ENCODE data around the gene PPP1R12A. TPM values are rescaled to one million over a fixed set of nuclear protein-coding genes. Genes with fewer than 3 reads are reported as not detected.

Gene PPP1R12A
- total RNA-seq, 2 experiments from 2014 or later: 44.5 to 65.1 TPM

DNA sequence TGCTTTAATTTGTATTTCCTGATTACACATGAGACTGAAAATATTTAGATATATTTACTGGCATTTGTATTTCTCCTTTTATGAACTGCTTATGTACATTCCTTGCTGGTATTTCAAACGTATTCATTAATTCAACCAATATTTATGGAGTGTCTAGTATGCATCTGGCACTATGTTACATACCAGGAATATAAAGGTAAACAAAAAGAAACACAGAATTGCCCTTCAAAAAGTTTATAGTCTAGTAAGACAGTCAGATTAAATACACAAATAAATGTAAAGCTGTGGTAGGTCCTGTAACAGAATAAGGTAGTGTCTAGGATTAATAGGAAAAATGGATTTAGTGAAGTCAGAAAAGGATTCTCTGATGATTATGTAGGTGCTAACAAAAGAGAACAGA, 87.5 kb downstream of the PPP1R12A start:
- no peaks in the 10 kb centered on the region for H4K20me1 ChIP-seq (ENCODE audit: insufficient read depth, low read length)
- H3K9me2 ChIP-seq (ENCODE audit: insufficient read depth, low read length): no peaks in the 10 kb centered on the region
- H2AFZ ChIP-seq (ENCODE audit: low read length): no peak overlapping the region
- no peak overlapping the region for H3K4me2 ChIP-seq (ENCODE audit: low read length)
- H3K27ac ChIP-seq (ENCODE audit: low read depth, low read length, poor library complexity, severe bottlenecking): no peak overlapping the region
- TF ChIP-seq CTCF (conservative IDR thresholded peaks at IDR 0.05; ENCODE audit: low read length): no peak
- TF ChIP-seq EZH2phosphoT487 (IDR thresholded peaks at IDR 0.05; ENCODE audit: borderline replicate concordance, low read depth, low read length): no peak
- H3K4me3 ChIP-seq (ENCODE audit: low read depth, low read length, poor library complexity, severe bottlenecking): no peak overlapping the region
- no peak for DNase-seq (ENCODE audit: low spot score)
- peaks cover 7% of the 10 kb centered on the region for H3K4me1 ChIP-seq (ENCODE audit: insufficient read depth, low read length, poor library complexity, severe bottlenecking)
- ChIA-PET POLR2A (no interaction called here), CTCF (ENCODE audit: unreplicated experiment) (no interaction called here)
- BruUV-seq (replicated peaks): no TSS peak
- 0 out of 2 replicates have a peak, but pooled peaks cover 8% of the 10 kb centered on the region for H3K9me3 ChIP-seq (ENCODE audit: low read length)
- peaks cover 36% of the 10 kb centered on the region for H3K36me3 ChIP-seq (ENCODE audit: insufficient read depth, low read length)
- H3K79me2 ChIP-seq (ENCODE audit: insufficient read depth, low read depth, low read length): peaks cover 53% of the 10 kb centered on the region; the same call in 1 of the 2 replicates
- intact Hi-C loops (cut with micrococcal nuclease; ENCODE audit: unreplicated experiment): no loop called here

DNA sequence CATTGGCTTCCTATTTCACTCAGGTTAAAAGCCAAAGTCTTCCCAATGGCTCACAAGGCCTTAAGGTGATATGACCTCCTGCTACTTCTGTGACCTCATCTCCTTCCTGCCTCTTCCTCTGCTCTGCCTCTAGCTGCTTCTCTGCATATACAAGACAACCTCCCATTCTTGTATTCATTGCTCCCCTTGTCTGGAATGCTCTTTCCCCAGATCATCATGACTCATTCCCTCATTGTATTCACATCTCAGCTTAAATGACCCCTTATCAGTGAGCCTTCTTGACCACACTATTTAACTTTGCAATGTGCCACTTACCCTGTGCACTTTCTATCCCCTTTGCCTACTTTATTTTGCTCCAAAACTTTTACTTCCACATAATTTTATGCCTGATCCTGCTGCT, 90.2 kb downstream of the PPP1R12A start:
- Histone ChIP-seq H3K36me3 (ENCODE audit: insufficient read depth, low read length) (peaks cover 58% of the 10 kb centered on the region), H3K9me3 (ENCODE audit: low read length) (peaks cover 10% of the 10 kb centered on the region; the same call in 1 of the 2 replicates), H3K27ac (ENCODE audit: low read depth, low read length, poor library complexity, severe bottlenecking) (no peak overlapping the region), H2AFZ (ENCODE audit: low read length) (no peak overlapping the region), H3K9me2 (ENCODE audit: insufficient read depth, low read length) (no peaks in the 10 kb centered on the region), H3K4me2 (ENCODE audit: low read length) (no peak overlapping the region), H4K20me1 (ENCODE audit: insufficient read depth, low read length) (no peaks in the 10 kb centered on the region), H3K4me3 (ENCODE audit: low read depth, low read length, poor library complexity, severe bottlenecking) (no peak overlapping the region), H3K79me2 (ENCODE audit: insufficient read depth, low read depth, low read length) (peaks cover 34% of the 10 kb centered on the region; the same call in 1 of the 2 replicates), H3K4me1 (ENCODE audit: insufficient read depth, low read length, poor library complexity, severe bottlenecking) (peaks cover 7% of the 10 kb centered on the region)
- BruUV-seq (replicated peaks): no TSS peak
- TF ChIP-seq EZH2phosphoT487 (IDR thresholded peaks at IDR 0.05; ENCODE audit: borderline replicate concordance, low read depth, low read length) (no peak), CTCF (conservative IDR thresholded peaks at IDR 0.05; ENCODE audit: low read length) (no peak)
- POLR2A ChIA-PET: interaction anchor here (0.6 to 1.1 kb wide), 4 partner anchors 10 to 120 kb away, joined by 3 to 4 read pairs (median 3); no protein-coding TSS in a partner anchor
- DNase-seq (ENCODE audit: low spot score): no peak
- CTCF ChIA-PET (ENCODE audit: unreplicated experiment): no interaction called here
- intact Hi-C loops (cut with micrococcal nuclease; ENCODE audit: unreplicated experiment): no loop called here

DNA sequence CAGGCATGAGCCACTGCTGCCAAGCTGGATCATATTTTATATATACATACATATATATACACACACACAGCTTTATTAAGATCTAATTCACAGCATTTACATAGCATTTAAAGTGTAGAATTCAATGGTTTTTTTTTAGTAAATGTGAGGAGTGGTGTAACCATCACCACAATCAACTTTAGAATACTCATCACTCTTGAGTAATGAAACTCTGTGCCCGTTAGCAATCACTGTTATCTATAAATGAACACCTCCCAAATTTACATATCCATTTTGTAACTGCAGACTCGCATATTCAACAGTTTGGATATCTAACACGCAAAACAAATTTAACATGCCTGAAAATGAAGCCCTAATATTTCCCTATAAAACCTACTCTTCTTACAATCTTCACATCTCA, 90.9 kb downstream of the PPP1R12A start:
- intact Hi-C loops (cut with micrococcal nuclease; ENCODE audit: unreplicated experiment): no loop called here
- H3K4me3 ChIP-seq (ENCODE audit: low read depth, low read length, poor library complexity, severe bottlenecking): no peak overlapping the region
- H4K20me1 ChIP-seq (ENCODE audit: insufficient read depth, low read length): no peaks in the 10 kb centered on the region
- H3K79me2 ChIP-seq (ENCODE audit: insufficient read depth, low read depth, low read length): peaks cover 27% of the 10 kb centered on the region; the same call in 1 of the 2 replicates
- no peak for TF ChIP-seq CTCF (conservative IDR thresholded peaks at IDR 0.05; ENCODE audit: low read length)
- TF ChIP-seq EZH2phosphoT487 (IDR thresholded peaks at IDR 0.05; ENCODE audit: borderline replicate concordance, low read depth, low read length): no peak
- H3K27ac ChIP-seq (ENCODE audit: low read depth, low read length, poor library complexity, severe bottlenecking): no peak overlapping the region
- ChIA-PET CTCF (ENCODE audit: unreplicated experiment) (no interaction called here), POLR2A (interaction anchor here (0.7 to 1.1 kb wide), 2 partner anchors 12 to 75 kb away, joined by 3 to 4 read pairs; no protein-coding TSS in a partner anchor)
- peaks cover 7% of the 10 kb centered on the region for H3K4me1 ChIP-seq (ENCODE audit: insufficient read depth, low read length, poor library complexity, severe bottlenecking)
- H2AFZ ChIP-seq (ENCODE audit: low read length): no peak overlapping the region
- no peak overlapping the region for H3K4me2 ChIP-seq (ENCODE audit: low read length)
- DNase-seq (ENCODE audit: low spot score): no peak
- peaks cover 18% of the 10 kb centered on the region for H3K9me3 ChIP-seq (ENCODE audit: low read length)
- H3K9me2 ChIP-seq (ENCODE audit: insufficient read depth, low read length): no peaks in the 10 kb centered on the region
- peaks cover 61% of the 10 kb centered on the region for H3K36me3 ChIP-seq (ENCODE audit: insufficient read depth, low read length)
- BruUV-seq (replicated peaks): no TSS peak
